Cortex of kidney (tissue), 1 donor: Measurements from ENCODE around the gene FAM120B.
"Not testable (repeated sequence)": the region's sequence is repeated elsewhere in the genome, so short reads cannot be mapped to it uniquely, and the experiment has no call there.

Source experiments
- DNase-seq: peaks from one replicate; lab custom pipeline; 2025; lab: John Stamatoyannopoulos, UW

The FAM120B gene, protein sequence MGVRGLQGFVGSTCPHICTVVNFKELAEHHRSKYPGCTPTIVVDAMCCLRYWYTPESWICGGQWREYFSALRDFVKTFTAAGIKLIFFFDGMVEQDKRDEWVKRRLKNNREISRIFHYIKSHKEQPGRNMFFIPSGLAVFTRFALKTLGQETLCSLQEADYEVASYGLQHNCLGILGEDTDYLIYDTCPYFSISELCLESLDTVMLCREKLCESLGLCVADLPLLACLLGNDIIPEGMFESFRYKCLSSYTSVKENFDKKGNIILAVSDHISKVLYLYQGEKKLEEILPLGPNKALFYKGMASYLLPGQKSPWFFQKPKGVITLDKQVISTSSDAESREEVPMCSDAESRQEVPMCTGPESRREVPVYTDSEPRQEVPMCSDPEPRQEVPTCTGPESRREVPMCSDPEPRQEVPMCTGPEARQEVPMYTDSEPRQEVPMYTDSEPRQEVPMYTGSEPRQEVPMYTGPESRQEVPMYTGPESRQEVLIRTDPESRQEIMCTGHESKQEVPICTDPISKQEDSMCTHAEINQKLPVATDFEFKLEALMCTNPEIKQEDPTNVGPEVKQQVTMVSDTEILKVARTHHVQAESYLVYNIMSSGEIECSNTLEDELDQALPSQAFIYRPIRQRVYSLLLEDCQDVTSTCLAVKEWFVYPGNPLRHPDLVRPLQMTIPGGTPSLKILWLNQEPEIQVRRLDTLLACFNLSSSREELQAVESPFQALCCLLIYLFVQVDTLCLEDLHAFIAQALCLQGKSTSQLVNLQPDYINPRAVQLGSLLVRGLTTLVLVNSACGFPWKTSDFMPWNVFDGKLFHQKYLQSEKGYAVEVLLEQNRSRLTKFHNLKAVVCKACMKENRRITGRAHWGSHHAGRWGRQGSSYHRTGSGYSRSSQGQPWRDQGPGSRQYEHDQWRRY

DNA sequence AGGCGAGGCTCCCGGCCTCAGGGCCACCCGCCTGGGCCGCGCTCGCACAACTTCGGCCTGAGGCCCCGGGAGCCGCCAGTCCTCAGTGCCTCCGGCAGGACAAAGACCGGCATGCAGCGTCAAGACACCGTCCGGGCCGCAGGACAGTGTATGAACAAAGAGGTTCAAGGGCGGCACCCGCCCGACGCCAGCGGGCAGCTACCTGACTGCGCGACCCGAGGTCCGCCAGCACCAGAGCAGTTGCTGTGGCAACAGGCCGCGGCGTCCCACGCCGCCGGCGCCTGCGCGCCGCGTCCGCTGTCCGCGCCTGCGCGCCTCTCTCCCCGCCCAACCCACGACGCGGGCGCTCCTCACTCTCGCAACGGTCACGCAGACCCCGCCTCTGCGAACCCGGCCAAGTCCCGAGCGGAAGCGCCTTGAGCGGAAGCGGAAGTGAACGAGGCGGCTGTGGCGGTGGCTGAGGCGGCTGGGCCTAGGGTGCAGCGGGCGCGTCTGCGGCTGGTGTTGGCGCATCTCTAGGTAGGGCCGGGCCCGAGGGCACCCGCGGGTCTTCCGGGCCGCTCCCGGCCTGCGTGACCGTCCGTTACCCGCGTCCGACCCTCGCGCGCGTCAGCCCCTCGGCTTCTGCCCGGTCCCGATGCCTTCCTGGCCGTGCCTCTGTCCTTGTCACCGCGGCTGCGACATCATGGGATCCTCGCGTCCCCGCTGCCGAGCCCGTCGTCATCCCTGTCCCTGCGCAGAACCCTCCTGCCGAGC, at the start of gene FAM120B:
Gene FAM120B, plus strand, starts transcription at position 435 of the 756 bp plus-strand sequence. CDS start 10,633 bp downstream, outside the sequence.
- peak; percentile 47 for DNase-seq

DNA sequence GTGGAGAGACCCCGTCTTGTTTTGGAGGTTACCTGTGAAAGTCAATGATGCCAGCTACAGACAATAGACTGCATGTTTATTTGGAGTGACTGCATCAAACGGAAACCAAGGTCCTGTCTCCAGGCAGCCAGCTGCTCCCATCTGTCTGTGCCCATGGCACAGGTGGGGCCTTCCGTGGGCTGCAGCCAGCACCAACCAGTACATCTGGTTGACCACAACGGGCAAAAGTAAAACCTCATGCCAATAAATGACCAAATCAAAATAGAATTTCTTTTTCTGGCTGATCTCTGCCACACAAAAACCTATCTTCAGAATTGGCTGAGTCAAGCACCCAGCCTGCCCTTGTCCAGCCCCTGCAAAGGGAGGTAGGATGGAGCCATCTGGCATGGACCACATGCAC, 49.2 kb upstream of the FAM120B start:
- no peak for DNase-seq

DNA sequence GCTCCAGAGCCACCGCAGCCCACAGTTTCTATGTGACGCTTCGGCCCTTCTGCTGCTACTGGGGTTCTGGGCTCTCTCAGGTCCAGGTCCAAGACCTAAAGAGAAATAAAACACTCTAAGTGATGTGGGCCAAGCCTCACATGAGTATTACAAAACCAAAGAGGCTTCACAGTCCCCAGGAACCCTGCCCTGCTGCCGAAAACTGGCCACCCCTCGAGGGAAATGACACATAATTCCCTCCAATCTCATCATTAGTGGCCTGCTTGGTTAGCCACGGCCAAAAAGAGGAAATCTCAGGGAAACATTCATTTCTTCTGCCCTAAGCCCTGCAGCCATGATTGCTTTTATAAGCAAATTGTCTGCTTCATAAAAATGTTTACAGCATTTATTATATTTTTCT, 48.2 kb upstream of the FAM120B start:
- no peak for DNase-seq

DNA sequence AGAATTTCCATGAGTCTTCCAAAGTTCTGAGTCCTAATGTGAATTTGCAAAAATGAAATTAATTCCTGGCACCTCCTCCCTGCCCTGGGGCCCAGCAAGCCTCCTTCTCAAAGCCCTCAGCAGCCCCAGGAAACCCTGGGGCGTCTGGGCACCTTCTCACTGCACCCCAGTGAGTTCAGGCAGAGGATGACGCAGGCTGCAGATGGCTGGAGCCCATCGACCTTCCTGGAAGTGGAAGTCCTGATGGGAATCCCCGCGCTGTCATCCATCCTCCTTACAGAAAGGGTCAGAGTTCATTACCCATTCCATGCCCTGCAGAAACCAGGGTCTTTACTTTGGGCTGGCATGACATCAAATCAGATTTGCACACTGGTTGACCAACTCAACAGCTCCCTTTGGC, 47.3 kb upstream of the FAM120B start:
- no peak for DNase-seq

DNA sequence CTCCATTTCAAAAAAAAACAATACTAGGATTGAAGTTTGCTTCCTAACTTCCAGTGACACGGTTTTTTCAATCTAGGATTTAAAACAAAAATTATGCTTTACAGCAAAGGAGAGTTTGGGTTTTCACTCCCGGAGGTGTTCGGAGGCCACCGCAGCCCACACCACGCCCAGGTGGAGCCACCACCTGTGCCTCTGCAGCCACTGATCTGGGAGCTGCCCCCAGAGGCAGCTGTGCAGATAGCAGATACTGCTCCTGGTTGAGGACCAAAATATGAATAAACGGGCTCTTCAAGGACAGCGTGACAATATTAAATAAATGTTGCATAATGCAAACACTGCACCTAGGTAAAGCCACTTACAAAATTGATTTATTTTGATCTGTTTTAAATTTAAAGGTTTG, 45.9 kb upstream of the FAM120B start:
- no peak for DNase-seq

DNA sequence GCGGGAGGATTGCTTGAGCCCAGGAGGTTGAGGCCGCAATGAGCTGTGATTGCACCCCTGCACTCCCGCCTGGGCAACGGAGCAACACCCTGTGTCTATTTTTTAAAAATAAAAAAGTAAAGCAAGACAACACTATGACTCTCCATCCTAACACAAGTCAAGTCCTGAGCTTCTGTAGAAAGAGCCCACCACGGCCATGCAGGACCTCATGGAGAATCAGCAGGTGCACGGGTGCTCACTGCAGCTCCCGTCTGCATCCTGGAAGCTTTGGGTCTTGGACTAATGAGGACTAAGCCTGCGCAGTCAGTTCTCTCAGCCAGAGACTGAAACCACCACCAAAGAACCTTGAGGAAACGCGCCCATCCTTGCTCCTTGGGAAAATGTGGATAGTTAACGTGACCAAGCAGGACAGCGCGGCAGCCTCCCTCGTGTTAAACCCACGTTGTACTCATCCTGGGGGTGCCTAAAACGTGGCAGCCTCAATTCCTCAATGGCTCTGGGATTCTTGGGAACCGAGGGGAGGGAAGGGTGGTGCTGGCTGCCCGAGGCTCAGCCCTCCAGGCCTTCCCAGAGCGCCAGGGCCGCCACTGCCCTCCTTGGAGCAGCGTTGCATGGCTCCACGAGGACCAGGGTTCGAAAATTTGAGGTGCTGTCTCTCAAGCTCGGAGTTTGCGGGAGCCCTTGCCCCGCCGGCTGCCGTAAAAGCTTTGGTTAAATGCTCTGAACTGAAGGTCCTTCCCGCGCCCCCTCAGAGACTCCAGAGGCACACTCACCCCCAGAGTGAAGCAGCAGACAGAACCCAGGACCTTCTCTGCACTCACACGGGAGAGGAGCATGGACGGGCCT, 44.7 kb upstream of the FAM120B start:
- no peak for DNase-seq

DNA sequence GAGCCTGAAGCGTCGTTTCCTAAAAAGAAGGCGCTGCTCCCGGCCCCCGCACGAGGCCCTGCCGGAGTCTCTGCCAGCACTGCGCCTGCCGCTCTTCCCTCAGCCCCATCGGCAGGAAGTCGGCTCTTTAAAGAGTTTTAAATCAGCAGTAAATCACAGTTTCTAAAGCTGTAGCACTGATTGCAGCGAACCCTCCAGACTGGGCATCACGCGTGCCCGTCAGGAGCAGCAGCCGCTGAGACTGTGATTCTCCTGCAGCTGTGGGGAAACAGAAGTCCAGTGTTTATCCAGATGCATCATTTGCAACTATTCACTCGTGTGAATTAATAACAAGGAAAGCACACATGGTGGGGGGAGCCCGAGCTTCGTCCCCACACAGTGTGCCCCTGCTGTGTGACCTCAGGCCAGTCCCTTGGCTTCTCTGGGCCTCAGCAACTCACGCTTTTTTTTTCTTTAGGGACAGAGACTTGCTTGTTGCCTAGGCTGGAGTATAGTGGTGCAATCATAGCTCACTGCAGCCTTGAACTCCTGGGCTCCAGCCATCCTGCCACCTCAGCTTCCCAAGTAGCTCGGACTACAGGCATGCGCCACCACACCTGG, 44.0 kb upstream of the FAM120B start:
- no peak for DNase-seq

DNA sequence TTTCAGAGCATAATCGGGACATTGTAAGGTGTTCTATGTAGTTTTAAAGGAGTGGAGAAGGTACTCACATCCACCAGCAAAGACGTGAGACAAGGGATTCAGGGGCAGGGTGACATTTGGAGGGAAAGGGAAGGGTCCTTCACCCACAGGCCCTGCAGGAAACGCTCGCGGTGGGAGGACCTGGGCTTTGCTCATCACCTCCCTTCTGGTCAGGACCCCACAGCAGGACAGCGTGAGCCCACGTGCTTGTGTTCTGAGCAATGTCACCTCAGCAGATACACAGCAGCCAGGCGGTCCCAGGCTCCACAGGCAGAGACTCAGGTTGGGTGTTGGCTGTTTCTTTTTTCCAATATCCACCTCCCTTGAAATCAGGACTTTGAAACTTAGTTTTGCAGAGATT, 43.1 kb upstream of the FAM120B start:
- no peak for DNase-seq

DNA sequence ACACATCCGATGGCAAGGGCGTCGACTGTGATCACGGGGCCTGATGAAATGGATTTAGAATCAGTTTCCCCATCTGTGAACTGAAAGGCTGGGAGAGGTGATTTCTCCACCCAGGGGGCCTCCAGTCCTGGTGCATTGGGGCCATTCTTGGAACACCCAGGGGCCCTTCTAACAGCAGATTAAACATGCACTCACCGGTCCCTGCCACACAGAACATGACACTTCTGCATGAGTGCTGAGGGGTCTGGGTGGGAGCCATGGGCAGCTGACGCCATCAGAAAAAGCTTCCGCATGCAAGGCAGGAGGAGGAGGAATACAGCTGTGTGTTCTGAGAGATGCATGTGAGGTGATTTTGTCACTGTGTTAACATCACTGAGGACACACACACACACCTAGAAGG, 42.5 kb upstream of the FAM120B start:
- DNase-seq: no peak

DNA sequence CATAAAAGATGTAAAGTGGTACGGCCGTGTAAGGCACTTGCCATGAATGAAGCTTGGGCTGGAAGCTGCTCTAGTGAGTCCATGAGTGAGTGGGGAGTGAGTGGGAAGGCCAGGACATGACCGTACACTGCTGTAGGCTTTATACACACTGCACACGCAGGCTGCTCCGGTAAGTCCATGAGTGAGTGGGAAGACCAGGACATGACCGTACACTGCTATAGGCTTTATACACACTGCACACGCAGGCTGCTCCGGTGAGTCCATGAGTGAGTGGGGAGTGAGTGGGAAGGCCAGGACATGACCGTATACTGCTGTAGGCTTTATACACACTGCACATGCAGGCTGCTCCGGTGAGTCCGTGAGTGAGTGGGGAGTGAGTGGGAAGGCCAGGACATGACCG, 41.9 kb upstream of the FAM120B start:
- DNase-seq: not testable (repeated sequence)

DNA sequence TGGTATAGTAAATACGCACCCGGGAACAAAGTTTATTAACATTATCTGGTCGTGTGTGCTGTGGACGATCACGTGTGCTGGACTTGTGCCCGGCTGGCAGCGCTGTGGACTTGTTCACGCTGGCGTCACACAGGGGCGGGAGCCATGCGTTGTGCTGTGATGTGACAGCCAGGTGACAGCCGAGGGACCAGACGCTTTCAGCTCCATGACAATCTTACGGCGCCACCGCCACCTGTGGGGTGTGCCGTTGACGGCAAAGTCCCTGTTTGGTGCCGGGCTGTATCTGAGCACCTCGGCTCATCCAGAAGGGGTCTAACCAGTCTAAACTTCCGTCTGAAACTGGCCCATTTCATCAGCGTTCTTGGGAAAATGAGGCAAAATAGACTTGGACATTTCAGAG, 40.9 kb upstream of the FAM120B start:
- DNase-seq: no peak

DNA sequence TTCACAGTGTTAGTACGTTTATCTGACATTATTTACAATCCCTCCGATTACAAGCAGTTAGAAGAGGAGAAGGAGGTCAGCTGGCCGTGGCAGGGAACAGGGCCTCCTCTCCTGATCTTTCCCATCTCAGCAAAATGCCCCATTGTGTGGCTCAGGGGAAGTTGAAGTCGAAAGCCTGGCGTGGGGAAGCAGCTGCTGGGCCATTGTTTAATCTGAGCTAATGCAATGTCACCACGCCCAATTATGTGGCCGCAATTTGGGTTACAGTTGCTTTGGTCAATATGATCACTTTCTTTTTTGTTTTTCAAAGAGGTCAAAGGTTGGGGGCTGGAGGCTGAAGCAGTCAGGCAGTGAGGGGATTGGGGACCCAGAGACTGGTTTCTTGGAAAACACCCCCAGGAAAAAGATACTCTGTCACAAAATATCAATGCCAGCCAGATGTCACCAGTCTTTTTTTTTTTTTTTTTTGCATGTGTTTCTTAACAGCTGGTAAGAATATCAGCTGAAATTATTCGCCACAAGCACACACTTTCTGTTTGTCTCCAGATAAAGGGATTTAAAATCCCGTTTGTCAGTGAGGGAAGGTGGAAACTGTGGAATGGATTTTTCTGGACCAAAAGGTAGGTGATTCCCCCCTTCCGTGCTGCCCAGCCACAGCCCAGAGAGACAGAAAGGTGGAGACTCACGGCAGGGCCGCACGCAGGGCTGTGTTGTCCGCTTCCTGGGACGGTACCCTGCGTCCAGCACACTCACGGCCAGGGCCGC, 40.3 kb upstream of the FAM120B start:
- no peak for DNase-seq

DNA sequence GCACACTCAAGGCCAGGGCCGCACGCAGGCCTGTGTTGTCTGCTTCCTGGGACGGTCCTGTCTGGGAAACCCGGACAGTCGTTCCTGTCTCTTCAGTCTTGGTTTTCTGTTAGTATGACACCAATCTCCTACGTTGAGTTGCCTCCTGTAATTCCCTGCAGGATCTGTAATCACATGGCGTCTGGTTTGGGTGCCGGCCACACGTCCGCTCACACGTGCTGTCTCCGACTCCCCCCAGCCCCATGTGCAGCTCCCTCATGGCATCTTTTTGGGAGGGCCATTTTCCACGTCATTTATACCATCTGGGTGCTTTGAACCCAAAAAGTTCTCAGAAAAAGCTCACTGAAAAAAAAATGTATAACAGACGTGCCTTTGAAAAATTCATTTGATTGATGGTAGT, 38.9 kb upstream of the FAM120B start:
- no peak for DNase-seq

DNA sequence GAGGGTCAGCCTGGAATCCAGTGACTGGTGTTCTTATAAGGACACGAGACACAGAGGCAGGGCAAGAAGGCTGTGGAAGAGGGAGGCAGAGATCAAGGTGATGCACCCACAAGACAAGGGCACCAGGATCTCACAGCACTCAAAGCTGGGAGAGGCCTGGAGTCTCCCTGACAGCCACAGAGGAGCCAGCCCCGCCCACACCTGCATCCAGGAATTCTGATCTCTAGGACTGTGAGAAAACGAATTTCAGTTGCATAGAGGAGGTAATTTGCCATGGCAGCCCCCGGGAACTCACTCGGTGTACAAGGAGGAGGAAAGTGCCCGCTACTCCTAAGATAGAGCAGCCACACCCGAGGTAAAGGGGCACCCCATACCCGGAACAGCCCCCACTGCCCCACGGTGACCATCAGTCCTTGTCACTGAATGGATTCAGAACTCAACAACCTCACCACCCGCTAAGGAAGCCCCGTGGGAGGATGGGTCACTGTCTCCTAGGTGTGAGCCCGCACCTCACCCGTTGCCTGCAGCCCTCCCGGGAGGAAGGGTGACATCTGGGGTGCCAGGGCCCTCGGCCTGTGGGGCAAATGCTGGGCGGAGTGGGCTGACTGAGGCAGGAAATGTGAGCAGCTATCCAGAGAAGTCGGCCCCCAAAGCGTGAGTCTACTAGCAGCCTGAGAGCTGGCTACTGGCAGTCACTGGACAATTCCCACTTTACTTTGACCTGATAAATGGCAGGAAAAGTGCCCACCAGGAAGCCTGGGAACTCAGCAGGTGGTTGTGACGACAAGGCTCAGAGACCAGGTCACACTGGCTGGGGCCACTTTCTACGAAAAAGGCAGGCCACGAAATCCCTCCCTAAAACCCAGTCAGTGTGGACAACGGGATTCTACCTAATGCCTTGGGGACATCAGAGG, 38.1 kb upstream of the FAM120B start:
- DNase-seq: no peak

DNA sequence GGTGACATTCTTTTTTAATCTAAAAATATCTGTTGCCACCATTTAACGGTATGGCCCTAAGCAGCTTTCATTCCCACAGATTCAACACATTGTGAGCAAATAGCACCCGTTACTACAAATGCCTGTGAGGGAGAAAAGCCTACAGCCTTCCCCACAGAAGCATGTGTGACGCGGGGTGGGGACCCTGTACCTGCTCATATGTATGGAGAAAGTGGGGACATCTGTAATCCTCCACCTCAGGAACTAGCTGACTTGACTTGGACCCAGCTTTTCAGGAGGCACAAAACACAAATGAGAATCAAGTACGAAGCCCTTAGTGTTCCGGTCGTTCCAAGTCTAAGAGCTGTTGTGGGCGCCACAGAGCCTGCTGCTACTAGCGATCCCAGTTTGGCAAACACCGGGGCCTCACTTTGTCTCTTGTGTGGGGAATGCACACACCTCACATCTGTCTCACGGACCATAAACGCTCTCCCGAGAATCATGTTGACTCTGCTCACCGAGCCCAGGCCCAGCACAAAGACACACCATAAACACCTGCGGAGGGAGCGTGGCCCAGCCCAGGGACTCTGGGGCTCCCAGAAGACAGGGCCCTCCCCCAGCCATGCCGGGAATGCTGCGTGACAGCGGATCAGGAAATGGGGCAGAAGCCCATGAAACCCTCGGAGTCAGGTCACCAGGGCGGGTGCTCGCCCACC, 37.3 kb upstream of the FAM120B start:
- no peak for DNase-seq

DNA sequence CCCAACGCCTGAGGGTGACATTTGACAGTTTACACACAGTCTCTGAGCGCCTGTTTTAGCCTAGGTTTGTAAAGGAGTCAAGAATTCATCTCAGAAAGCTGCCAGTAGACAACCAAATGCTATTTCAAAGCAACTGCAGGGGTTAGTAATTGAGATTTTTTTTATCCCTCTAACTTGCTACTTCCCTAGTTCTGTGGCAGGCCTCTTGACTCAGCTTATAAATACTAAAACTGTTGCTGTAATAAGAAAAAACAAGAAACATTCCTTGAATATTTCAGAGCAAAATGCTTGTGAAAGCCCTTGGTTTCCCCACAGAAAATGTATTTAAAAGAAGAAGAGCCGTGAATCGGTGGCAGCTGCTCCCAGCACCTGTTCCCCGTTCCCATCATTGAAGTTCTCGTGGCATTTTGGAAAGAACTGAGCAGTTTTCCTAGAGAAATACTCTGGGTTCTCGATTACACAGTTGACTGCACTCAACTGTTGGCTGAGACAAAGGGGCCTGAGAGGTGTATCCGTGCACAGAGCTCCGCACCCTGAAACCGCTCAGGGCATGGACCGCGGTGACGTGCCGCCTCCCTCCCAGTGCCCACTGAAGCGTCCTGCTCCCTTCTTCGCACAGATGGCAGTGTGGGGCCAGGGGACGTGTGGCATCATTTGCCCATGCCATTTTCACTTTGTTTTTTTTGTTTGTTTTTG, 36.6 kb upstream of the FAM120B start:
- no peak for DNase-seq

DNA sequence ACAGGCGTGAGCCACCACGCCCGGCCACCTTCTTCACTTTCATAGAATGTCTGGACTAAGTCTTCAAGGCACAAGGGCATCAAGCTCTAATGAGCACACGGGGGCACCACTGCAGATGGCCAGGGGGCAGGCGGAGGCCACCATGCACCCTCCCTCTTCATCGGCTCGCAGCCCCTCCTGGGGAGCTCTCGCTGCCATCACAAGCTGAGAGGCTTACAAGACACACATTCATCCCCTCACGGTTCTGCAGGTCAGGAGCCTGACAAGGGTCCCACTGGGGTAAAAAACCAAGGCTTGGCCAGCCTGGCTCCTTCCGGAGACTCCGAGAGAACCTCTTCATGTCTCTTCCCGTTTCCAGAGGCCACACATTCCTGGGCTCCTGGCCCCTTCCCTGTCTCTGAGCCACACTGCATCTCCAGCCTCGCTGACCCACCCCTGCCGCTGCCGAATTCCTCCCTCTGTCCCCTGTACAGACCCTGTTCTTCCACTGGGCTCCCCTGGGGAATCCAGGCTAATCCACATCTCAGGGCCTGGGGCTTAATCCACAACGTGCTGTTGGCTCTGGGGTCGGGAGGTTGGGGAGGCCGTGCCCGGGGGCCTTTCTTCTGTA, 35.5 kb upstream of the FAM120B start:
- DNase-seq: no peak
